HCT116 (cell line): ENCODE measurements around the gene PDLIM5. TPM values are rescaled to one million over a fixed set of nuclear protein-coding genes. Genes with fewer than 3 reads are reported as not detected.

Source experiments
- ATAC-seq: fragments of 200-7000 bp; cut with Tn5 transposase; 2 replicates; pipeline ENCODE4 v1.9.1; 2020; ENCODE audit warnings: mild to moderate bottlenecking, moderate library complexity
- BruUV-seq: library from RNA; stranded (reverse); fragments of 400-500 nt; replicated peaks from 2 replicates; lab custom pipeline; 2021; lab: Mats Ljungman, UMichigan
- CTCF ChIA-PET: fragments of 300-600 bp; sonication (Branson Sonifier 250); formaldehyde crosslinking; loops from one replicate; lab custom pipeline; 2021; ENCODE audit warnings: antibody characterized with exemption; lab: Charles Lee
- POLR2A ChIA-PET: fragments of 300-600, 350-600 bp; sonication (Branson Sonifier 250); formaldehyde crosslinking; loops from one replicate; lab custom pipeline; 2021; ENCODE audit warnings: antibody characterized with exemption; lab: Charles Lee
- RAD21 ChIA-PET, 2 experiments: fragments of 300-600 bp; sonication (Branson Sonifier 250); formaldehyde crosslinking; loops; one replicate each; lab custom pipeline; 2023; ENCODE audit warnings: low total read pairs in 2 of 2; ENCODE audit not compliant: uncharacterized antibody in 2 of 2, unreplicated experiment in 2 of 2, low non-redundant PET in 1 of 2; lab: Charles Lee
- DNase-seq: peaks from one replicate; pipeline ENCODE4 v3.0.0-alpha.2; 2010; ENCODE audit warnings: low read depth, low spot score
- H2AFZ ChIP-seq: fragments of 200-600 bp; shearing (Covaris generic), sonication (generic); 2 replicates; pipeline ENCODE4 v1.6.1; 2017; ENCODE audit warnings: low read depth, mixed run types, mixed read lengths, antibody characterized with exemption, low read length; ENCODE audit not compliant: poor library complexity, severe bottlenecking
- H3K27ac ChIP-seq: 2 replicates; pipeline ENCODE4 v1.5.1; 2012; ENCODE audit warnings: low read depth, low read length
- H3K27me3 ChIP-seq: fragments of 200-600 bp; sonication (generic); 2 replicates; pipeline ENCODE4 v1.6.1; 2016; ENCODE audit warnings: mixed run types, low read length, mixed read lengths; ENCODE audit not compliant: insufficient read depth
- H3K36me3 ChIP-seq, 2 experiments: fragments of 200-500 bp in 1 of 2; fragments of 200-600 bp in 1 of 2; sonication (Bioruptor generic) in 1 of 2; sonication (generic) in 1 of 2; 2 replicates each; pipeline versions ENCODE4 v1.5.1 to v1.6.1; 2014 to 2016; ENCODE audit warnings: low read length in 2 of 2, inconsistent platforms in 1 of 2, mixed read lengths in 1 of 2, mixed run types in 1 of 2; ENCODE audit not compliant: insufficient read depth in 2 of 2, control insufficient read depth in 1 of 2
- H3K4me1 ChIP-seq, 2 experiments: fragments of 200-600 bp in 1 of 2; sonication (generic) in 1 of 2; 2 replicates each; pipeline versions ENCODE4 v1.5.1 to v1.6.1; 2012 to 2017; ENCODE audit warnings: low read length in 2 of 2, inconsistent platforms in 1 of 2, mild to moderate bottlenecking in 1 of 2, mixed read lengths in 1 of 2, mixed run types in 1 of 2, moderate library complexity in 1 of 2; ENCODE audit not compliant: insufficient read depth in 2 of 2, control insufficient read depth in 1 of 2
- H3K4me2 ChIP-seq: fragments of 200-600 bp; sonication (generic); 2 replicates; pipeline ENCODE4 v1.6.1; 2017; ENCODE audit warnings: mixed run types, low read length, mixed read lengths
- H3K4me3 ChIP-seq, 2 experiments: fragments of 200-600 bp in 1 of 2; sonication (generic) in 1 of 2; replicated peaks in 1 of 2; 2 replicates each; pipeline ENCODE4 v1.5.1; 2011 to 2016; ENCODE audit warnings: low read length in 2 of 2, control low read depth in 1 of 2, low read depth in 1 of 2, mild to moderate bottlenecking in 1 of 2, mixed read lengths in 1 of 2, mixed run types in 1 of 2
- H3K79me2 ChIP-seq: fragments of 200-600 bp; sonication (generic); 2 replicates; pipeline ENCODE4 v1.6.1; 2017; ENCODE audit warnings: mild to moderate bottlenecking, mixed run types, low read length, moderate library complexity, mixed read lengths; ENCODE audit not compliant: insufficient read depth
- H3K9ac ChIP-seq: fragments of 200-600 bp; sonication (generic); 2 replicates; pipeline ENCODE4 v1.6.1; 2016; ENCODE audit warnings: low read length, mixed read lengths
- H3K9me2 ChIP-seq: fragments of 200-600 bp; sonication (generic), shearing (Covaris generic); 2 replicates; pipeline ENCODE4 v1.6.1; 2017; ENCODE audit warnings: mixed run types, mild to moderate bottlenecking, moderate library complexity; ENCODE audit not compliant: insufficient read depth
- H3K9me3 ChIP-seq, 2 experiments: fragments of 200-500 bp in 1 of 2; fragments of 200-600 bp in 1 of 2; sonication (Bioruptor generic) in 1 of 2; sonication (generic) in 1 of 2; 2 replicates each; pipeline ENCODE4 v1.6.1; 2014 to 2017; ENCODE audit warnings: low read length in 2 of 2, mixed read lengths in 2 of 2, inconsistent platforms in 1 of 2, low read depth in 1 of 2, mild to moderate bottlenecking in 1 of 2, mixed run types in 1 of 2, moderate library complexity in 1 of 2; ENCODE audit not compliant: control insufficient read depth in 1 of 2, insufficient read depth in 1 of 2
- H4K20me1 ChIP-seq: fragments of 200-600 bp; sonication (generic), shearing (Covaris generic); 2 replicates; pipeline ENCODE4 v1.6.1; 2017; ENCODE audit warnings: mixed run types, mild to moderate bottlenecking, moderate library complexity; ENCODE audit not compliant: insufficient read depth
- CEBPB ChIP-seq: IDR thresholded peaks from 2 replicates; pipeline ENCODE4 v1.6.1; 2012; ENCODE audit warnings: low read depth
- EZH2phosphoT487 ChIP-seq: fragments of 200-600 bp; IDR thresholded peaks from 2 replicates; pipeline ENCODE4 v1.6.1; 2018; ENCODE audit warnings: antibody characterized with exemption, borderline replicate concordance
- FOSL1 ChIP-seq: IDR thresholded peaks from 2 replicates; pipeline ENCODE4 v1.6.1; 2012; ENCODE audit warnings: low read depth
- POLR2A ChIP-seq: IDR thresholded peaks from 2 replicates; pipeline ENCODE4 v1.7.0; 2011; ENCODE audit warnings: borderline replicate concordance; ENCODE audit not compliant: insufficient read depth, insufficient read length; ENCODE audit errors: extremely low read depth
- POLR2AphosphoS5 ChIP-seq: IDR thresholded peaks from 2 replicates; pipeline ENCODE4 v1.6.1; 2011; ENCODE audit warnings: mild to moderate bottlenecking, low read depth, low read length, moderate library complexity
- REST ChIP-seq: IDR thresholded peaks from 2 replicates; pipeline ENCODE4 v1.6.1; 2012; ENCODE audit warnings: low read depth
- SP1 ChIP-seq: IDR thresholded peaks from 2 replicates; pipeline ENCODE4 v1.6.1; 2012; ENCODE audit warnings: low read depth
- SRF ChIP-seq: IDR thresholded peaks from 2 replicates; pipeline ENCODE4 v1.6.1; 2012; ENCODE audit warnings: low read depth
- TCF7L2 ChIP-seq: IDR thresholded peaks from 2 replicates; pipeline ENCODE4 v1.7.0; 2011; ENCODE audit warnings: borderline replicate concordance, inconsistent platforms; ENCODE audit not compliant: insufficient read depth, insufficient read length; ENCODE audit errors: extremely low read depth
- YY1 ChIP-seq: IDR thresholded peaks from 2 replicates; pipeline ENCODE4 v1.6.1; 2011; ENCODE audit warnings: low read length, low read depth, moderate library complexity, mild to moderate bottlenecking; ENCODE audit not compliant: insufficient replicate concordance; ENCODE audit errors: extremely low read depth
- ZBTB33 ChIP-seq: IDR thresholded peaks from 2 replicates; pipeline ENCODE4 v1.6.1; 2011; ENCODE audit warnings: mild to moderate bottlenecking, low read length, moderate library complexity; ENCODE audit not compliant: insufficient replicate concordance; ENCODE audit errors: extremely low read depth
- ZFX ChIP-seq: fragments of 450-650 bp; IDR thresholded peaks from 2 replicates; pipeline ENCODE4 v1.6.1; 2017
- ZNF274 ChIP-seq: fragments of 200-500 bp; sonication (Bioruptor generic); IDR thresholded peaks from 2 replicates; pipeline ENCODE4 v1.6.1; 2014; ENCODE audit warnings: mild to moderate bottlenecking, low read depth, low read length, inconsistent platforms
- intact Hi-C: fragments of 100-400 bp; cut with micrococcal nuclease; formaldehyde crosslinking; loops from 2 replicates; pipeline ENCODE4 v1.10.0; 2022
- total RNA-seq: library from RNA; stranded (reverse); gene quantifications from one replicate; pipeline ENCODE4 v1.2.1, GENCODE V29; 2021; ENCODE audit not compliant: unreplicated experiment

PDLIM5 gene
- total RNA-seq, 1 experiment from 2014 or later: 130 TPM

- TF ChIP-seq ZBTB33 (no peak), YY1 (no peak), FOSL1 (no peak), SRF (no peak), SP1 (no peak), CEBPB (no peak), ZFX (no peak), REST (no peak)
- TF ChIP-seq, all 23 proteins: peak for 0
Observed at GRCh38 chr4:94459462-94460161, 7.9 kb downstream of the PDLIM5 start (continued).

- Histone ChIP-seq H3K9ac (no peak overlapping the region), H3K36me3 (peaks cover 0 to 7% of the 10 kb centered on the region in 2 experiments; a peak in 1 of 4 replicates), H3K4me2 (no peak overlapping the region), H3K27me3 (no peaks in the 10 kb centered on the region), H2AFZ (no peak overlapping the region), H3K79me2 (peaks cover 99% of the 10 kb centered on the region), H3K4me1 (peaks cover 28% of the 10 kb centered on the region in 2 experiments), H3K27ac (no peak overlapping the region), H4K20me1 (no peaks in the 10 kb centered on the region), H3K9me2 (no peaks in the 10 kb centered on the region), H3K4me3 (no peak overlapping the region), H3K9me3 (no peaks in the 10 kb centered on the region)
- DNase-seq (no peak), ATAC-seq (no peak)
- POLR2A ChIA-PET: no interaction called here
- CTCF ChIA-PET: no interaction called here
- intact Hi-C loops: no loop called here
- TF ChIP-seq ZNF274 (no peak), EZH2phosphoT487 (no peak), CEBPB (no peak), SP1 (no peak), ZFX (no peak), TCF7L2 (no peak), POLR2A (no peak), POLR2AphosphoS5 (no peak)
- BruUV-seq: no TSS peak
- RAD21 ChIA-PET: no interaction called here
Observed at GRCh38 chr4:94461506-94461905, 9.8 kb downstream of the PDLIM5 start.
